H9 (cell line): ENCODE measurements around the gene CEP44. TPM values are rescaled to one million over a fixed set of nuclear protein-coding genes. Genes with fewer than 3 reads are reported as not detected.

Experiments
- DNase-seq: peaks from one replicate; pipeline ENCODE4 v3.0.0-alpha.2; 2017
- H2AFZ ChIP-seq: one replicate; pipeline ENCODE4 v1.6.1; 2013; ENCODE audit warnings: mild to moderate bottlenecking, low read length, control low read depth, moderate library complexity
- H2AK5ac ChIP-seq: 2 replicates; pipeline ENCODE4 v1.6.1; 2013; ENCODE audit warnings: low read length, control low read depth, mixed read lengths; ENCODE audit not compliant: insufficient read length
- H2BK120ac ChIP-seq: one replicate; pipeline ENCODE4 v1.6.1; 2013; ENCODE audit warnings: low read depth, mild to moderate bottlenecking, low read length, control low read depth, inconsistent platforms; ENCODE audit not compliant: poor library complexity, severe bottlenecking
- H2BK12ac ChIP-seq: 2 replicates; pipeline ENCODE4 v1.6.1; 2013; ENCODE audit warnings: low read length, control low read depth, mixed read lengths, low read depth; ENCODE audit not compliant: insufficient read length
- H2BK15ac ChIP-seq: 2 replicates; pipeline ENCODE4 v1.6.1; 2013; ENCODE audit warnings: low read depth, low read length, control low read depth
- H2BK20ac ChIP-seq: one replicate; pipeline ENCODE4 v1.6.1; 2013; ENCODE audit warnings: low read depth, mild to moderate bottlenecking, low read length, control low read depth, inconsistent platforms; ENCODE audit not compliant: poor library complexity, severe bottlenecking
- H2BK5ac ChIP-seq: 2 replicates; pipeline ENCODE4 v1.6.1; 2013; ENCODE audit warnings: low read length, control low read depth, mixed read lengths; ENCODE audit not compliant: insufficient read length
- H3K14ac ChIP-seq: 2 replicates; pipeline ENCODE4 v1.6.1; 2013; ENCODE audit warnings: low read length, control low read depth; ENCODE audit not compliant: insufficient read depth
- H3K18ac ChIP-seq: 2 replicates; pipeline ENCODE4 v1.6.1; 2013; ENCODE audit warnings: low read depth, mild to moderate bottlenecking, mixed read lengths, low read length, control low read depth; ENCODE audit not compliant: insufficient read length
- H3K23ac ChIP-seq: 2 replicates; pipeline ENCODE4 v1.6.1; 2013; ENCODE audit warnings: low read length, control low read depth, mixed read lengths, low read depth; ENCODE audit not compliant: insufficient read length
- H3K23me2 ChIP-seq: 2 replicates; pipeline ENCODE4 v1.6.1; 2013; ENCODE audit warnings: low read depth, mild to moderate bottlenecking, mixed read lengths, low read length, control low read depth; ENCODE audit not compliant: insufficient read length, poor library complexity, severe bottlenecking
- H3K27ac ChIP-seq: 2 replicates; pipeline ENCODE4 v1.5.1; 2013; ENCODE audit warnings: low read length, control low read depth, mixed read lengths, low read depth; ENCODE audit not compliant: insufficient read length
- H3K27me3 ChIP-seq: 2 replicates; pipeline ENCODE4 v1.6.1; 2013; ENCODE audit warnings: low read length, control low read depth, inconsistent platforms; ENCODE audit not compliant: insufficient read depth
- H3K4ac ChIP-seq: 2 replicates; pipeline ENCODE4 v1.6.1; 2013; ENCODE audit warnings: low read depth, mild to moderate bottlenecking, control low read depth, inconsistent platforms, low read length, moderate library complexity
- H3K4me1 ChIP-seq: 2 replicates; pipeline ENCODE4 v1.6.1; 2013; ENCODE audit warnings: low read length, control low read depth, inconsistent platforms; ENCODE audit not compliant: insufficient read depth
- H3K4me2 ChIP-seq: 2 replicates; pipeline ENCODE4 v1.6.1; 2013; ENCODE audit warnings: low read length, control low read depth, mixed read lengths; ENCODE audit not compliant: insufficient read length, insufficient read depth
- H3K56ac ChIP-seq: 2 replicates; pipeline ENCODE4 v1.6.1; 2013; ENCODE audit warnings: low read depth, mild to moderate bottlenecking, mixed read lengths, low read length, control low read depth; ENCODE audit not compliant: insufficient read length
- H3K79me1 ChIP-seq: 2 replicates; pipeline ENCODE4 v1.6.1; 2013; ENCODE audit warnings: low read depth, mild to moderate bottlenecking, moderate library complexity, low read length, control low read depth, inconsistent platforms; ENCODE audit not compliant: insufficient read depth, poor library complexity, severe bottlenecking
- H3K79me2 ChIP-seq: 2 replicates; pipeline ENCODE4 v1.6.1; 2013; ENCODE audit warnings: low read length, control low read depth, inconsistent platforms; ENCODE audit not compliant: insufficient read depth
- H3K9ac ChIP-seq: 2 replicates; pipeline ENCODE4 v1.6.1; 2013; ENCODE audit warnings: low read length, control low read depth, mixed read lengths; ENCODE audit not compliant: insufficient read length; ENCODE audit errors: extremely low read depth
- H3K9me3 ChIP-seq: one replicate; pipeline ENCODE4 v1.6.1; 2013; ENCODE audit warnings: low read depth, low read length, inconsistent platforms; ENCODE audit not compliant: control insufficient read depth
- H3T11ph ChIP-seq: one replicate; pipeline ENCODE4 v1.6.1; 2013; ENCODE audit warnings: mild to moderate bottlenecking, low read length, control low read depth, inconsistent platforms
- H4K20me1 ChIP-seq: one replicate; pipeline ENCODE4 v1.6.1; 2013; ENCODE audit not compliant: control insufficient read depth, insufficient read length, insufficient read depth
- H4K5ac ChIP-seq: 2 replicates; pipeline ENCODE4 v1.6.1; 2013; ENCODE audit warnings: low read depth, mild to moderate bottlenecking, mixed read lengths, low read length, control low read depth; ENCODE audit not compliant: insufficient read length
- H4K8ac ChIP-seq: replicated peaks from 2 replicates; pipeline ENCODE4 v1.6.1; 2013; ENCODE audit warnings: low read length, control low read depth, mixed read lengths, low read depth; ENCODE audit not compliant: insufficient read length
- H4K91ac ChIP-seq: 2 replicates; pipeline ENCODE4 v1.6.1; 2013; ENCODE audit warnings: low read depth, mild to moderate bottlenecking, moderate library complexity, mixed read lengths, low read length, control low read depth; ENCODE audit not compliant: insufficient read length
- H3K27ac Mint-ChIP-seq, 3 experiments: 2 replicates in 2 of 3; 3 replicates in 1 of 3; pipeline ENCODE4 v1.8.0; 2020 to 2021; ENCODE audit warnings: mixed read lengths in 3 of 3, mild to moderate bottlenecking in 1 of 3, moderate library complexity in 1 of 3
- H3K27me3 Mint-ChIP-seq: 2 replicates; pipeline ENCODE4 v1.8.0; 2021; ENCODE audit warnings: low read depth, mild to moderate bottlenecking, moderate library complexity, mixed read lengths
- H3K36me3 Mint-ChIP-seq, 3 experiments: 2 replicates in 2 of 3; 3 replicates in 1 of 3; pipeline ENCODE4 v1.8.0; 2020 to 2021; ENCODE audit warnings: low read depth in 3 of 3, mixed read lengths in 3 of 3; ENCODE audit not compliant: insufficient read depth in 1 of 3
- H3K4me1 Mint-ChIP-seq, 2 experiments: 2 replicates each; pipeline ENCODE4 v1.8.0; 2020; ENCODE audit warnings: mixed read lengths in 2 of 2
- H3K4me3 Mint-ChIP-seq, 2 experiments: 2 replicates in 1 of 2; 3 replicates in 1 of 2; pipeline ENCODE4 v1.8.0; 2020 to 2021; ENCODE audit warnings: mild to moderate bottlenecking in 2 of 2, mixed read lengths in 2 of 2, moderate library complexity in 1 of 2
- H3K9me3 Mint-ChIP-seq, 2 experiments: 2 replicates in 1 of 2; 3 replicates in 1 of 2; pipeline ENCODE4 v1.8.0; 2020; ENCODE audit warnings: mild to moderate bottlenecking in 2 of 2, mixed read lengths in 2 of 2, moderate library complexity in 1 of 2
- WGBS: extraction: QIAGEN DNeasy Blood & Tissue Kit; methylation state at CpG from one replicate; pipeline ENCODE4 v1.1.7; 2013; ENCODE audit warnings: missing lambda C conversion rate, low lambda C conversion rate, mixed read lengths; ENCODE audit not compliant: insufficient read length; ENCODE audit errors: extremely low coverage; 5-methylcytosine and 5-hydroxymethylcytosine counted together
- total RNA-seq: library from RNA; stranded (reverse); gene quantifications from 2 replicates; pipeline ENCODE4 v1.2.1, GENCODE V29; 2021
- TF ChIP-seq, protein P1 (sequence below): fragments of 200-600 bp; sonication (generic); conservative IDR thresholded peaks from 3 replicates; pipeline ENCODE4 v1.8.0; 2021; ENCODE audit warnings: antibody characterized with exemption, mild to moderate bottlenecking

Gene CEP44
- total RNA-seq, 1 experiment from 2014 or later: 16.5 TPM

DNA sequence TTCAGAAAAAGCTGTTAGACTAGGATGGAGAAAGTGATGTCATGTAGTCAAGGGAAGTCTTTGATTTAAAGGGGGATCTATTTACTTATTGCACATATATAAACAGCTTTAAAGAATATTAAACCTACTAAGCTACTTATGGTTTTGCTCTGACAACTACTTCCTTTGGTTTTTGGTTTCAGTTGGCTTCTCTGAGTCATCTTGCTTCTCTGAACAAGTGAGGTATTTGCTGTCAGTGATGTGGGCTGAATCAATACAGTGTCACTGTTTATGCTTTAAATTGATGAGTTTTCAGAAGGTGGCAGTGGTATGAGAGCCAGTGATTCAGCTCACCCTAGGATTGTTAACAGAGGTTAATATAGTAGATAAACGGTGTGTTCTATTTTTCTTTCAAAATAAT, 75.1 kb downstream of the CEP44 start:
- Mint-ChIP-seq H3K36me3 (peaks cover 2 to 15% (median 6%) of the 10 kb centered on the region in 3 experiments; a peak in 5 of 7 replicates), H3K27me3 (no peaks in the 10 kb centered on the region), H3K27ac (no peak overlapping the region), H3K9me3 (peaks cover 4 to 7% of the 10 kb centered on the region in 2 experiments; a peak in 3 of 5 replicates), H3K4me1 (no peaks in the 10 kb centered on the region), H3K4me3 (no peak overlapping the region)
- H3K27me3 ChIP-seq: no peaks in the 10 kb centered on the region
- no peak overlapping the region for H3K27ac ChIP-seq
- H4K91ac ChIP-seq: no peak overlapping the region
- no peak overlapping the region for H3K4me2 ChIP-seq
- no peaks in the 10 kb centered on the region for H4K20me1 ChIP-seq
- no peak overlapping the region for H2BK5ac ChIP-seq
- no peaks in the 10 kb centered on the region for H3K23me2 ChIP-seq
- H2BK15ac ChIP-seq: no peak overlapping the region
- no peak overlapping the region for H3K14ac ChIP-seq
- H3K18ac ChIP-seq: no peak overlapping the region
- no peak overlapping the region for H4K8ac ChIP-seq
- WGBS: no CpG with 5 or more reads among the region's 1 CpG
- H2AFZ ChIP-seq: no peak overlapping the region
- no peak overlapping the region for H2BK12ac ChIP-seq
- TF ChIP-seq, protein P1, sequence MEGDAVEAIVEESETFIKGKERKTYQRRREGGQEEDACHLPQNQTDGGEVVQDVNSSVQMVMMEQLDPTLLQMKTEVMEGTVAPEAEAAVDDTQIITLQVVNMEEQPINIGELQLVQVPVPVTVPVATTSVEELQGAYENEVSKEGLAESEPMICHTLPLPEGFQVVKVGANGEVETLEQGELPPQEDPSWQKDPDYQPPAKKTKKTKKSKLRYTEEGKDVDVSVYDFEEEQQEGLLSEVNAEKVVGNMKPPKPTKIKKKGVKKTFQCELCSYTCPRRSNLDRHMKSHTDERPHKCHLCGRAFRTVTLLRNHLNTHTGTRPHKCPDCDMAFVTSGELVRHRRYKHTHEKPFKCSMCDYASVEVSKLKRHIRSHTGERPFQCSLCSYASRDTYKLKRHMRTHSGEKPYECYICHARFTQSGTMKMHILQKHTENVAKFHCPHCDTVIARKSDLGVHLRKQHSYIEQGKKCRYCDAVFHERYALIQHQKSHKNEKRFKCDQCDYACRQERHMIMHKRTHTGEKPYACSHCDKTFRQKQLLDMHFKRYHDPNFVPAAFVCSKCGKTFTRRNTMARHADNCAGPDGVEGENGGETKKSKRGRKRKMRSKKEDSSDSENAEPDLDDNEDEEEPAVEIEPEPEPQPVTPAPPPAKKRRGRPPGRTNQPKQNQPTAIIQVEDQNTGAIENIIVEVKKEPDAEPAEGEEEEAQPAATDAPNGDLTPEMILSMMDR: no peak
- no peak overlapping the region for H3K56ac ChIP-seq
- no peaks in the 10 kb centered on the region for H3K79me1 ChIP-seq
- no peak overlapping the region for H2AK5ac ChIP-seq
- no peak overlapping the region for H3T11ph ChIP-seq
- no peaks in the 10 kb centered on the region for H3K4me1 ChIP-seq
- no peaks in the 10 kb centered on the region for H3K9me3 ChIP-seq
- H3K4ac ChIP-seq: no peak overlapping the region
- no peak for DNase-seq
- H4K5ac ChIP-seq: no peak overlapping the region
- no peak overlapping the region for H2BK120ac ChIP-seq
- no peak overlapping the region for H3K9ac ChIP-seq
- H2BK20ac ChIP-seq: no peak overlapping the region
- H3K79me2 ChIP-seq: no peaks in the 10 kb centered on the region
- no peak overlapping the region for H3K23ac ChIP-seq
